Hematopoietic multipotent progenitor cell treated with erythropoietin and hydrocortisone succinate and interleukin-3 and kit ligand, for 17 days (in vitro differentiated cells): ENCODE measurements around the gene SEPTIN5.
"Not testable (repeated sequence)": the region's sequence is repeated elsewhere in the genome, so short reads cannot be mapped to it uniquely, and the experiment has no call there.

Experiments used
- DNase-seq: peaks from one replicate; pipeline ENCODE4 v3.0.0-alpha.2; 2015; ENCODE audit warnings: low spot score

The SEPTIN5 gene

DNA sequence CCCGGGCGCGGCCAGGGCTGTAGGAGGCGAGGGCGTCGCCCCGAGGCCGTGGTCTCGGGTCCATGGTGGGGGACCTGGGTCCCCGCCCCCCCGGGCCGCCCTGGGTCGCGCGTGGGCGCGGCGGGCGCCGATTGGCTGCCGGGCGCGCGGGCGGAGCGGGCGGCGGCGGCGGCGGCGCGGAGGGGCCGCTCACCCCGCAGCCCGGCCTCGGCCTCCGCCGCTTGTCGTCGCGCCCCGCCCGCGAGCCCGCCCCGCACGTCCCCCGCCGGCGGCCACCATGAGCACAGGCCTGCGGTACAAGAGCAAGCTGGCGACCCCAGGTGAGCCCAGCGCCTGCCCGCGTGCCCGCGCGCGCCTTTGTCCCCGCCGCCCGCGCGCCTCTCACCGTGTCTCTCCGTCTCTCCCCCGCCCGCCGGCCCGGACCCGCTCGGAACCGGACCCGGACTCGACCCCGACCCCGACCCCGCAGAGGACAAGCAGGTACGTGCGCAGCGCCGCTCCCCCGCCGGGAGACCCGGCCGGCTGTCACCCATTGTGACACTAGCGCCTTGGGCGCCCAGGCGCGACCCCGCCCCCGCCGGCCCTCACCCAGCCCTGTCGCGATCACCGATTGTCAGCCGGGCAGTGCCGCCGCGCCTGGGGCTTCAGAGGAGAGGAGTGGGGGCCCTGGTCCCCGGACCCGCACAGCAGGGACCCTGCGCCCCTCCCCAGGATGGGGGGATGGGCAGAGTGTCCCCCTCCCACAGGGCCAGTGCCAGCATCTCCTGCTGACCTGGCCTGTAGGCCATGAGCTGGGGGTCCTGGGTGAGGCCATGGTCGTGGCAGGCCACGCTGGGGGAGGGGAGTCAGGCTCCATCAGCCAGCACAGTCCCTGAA is at the start of gene SEPTIN5:
TSS of gene SEPTIN5 (plus strand) at position 192 of the 876 bp plus-strand sequence. CDS start at position 278, 86 bp downstream.
- DNase-seq, result no peak

DNA sequence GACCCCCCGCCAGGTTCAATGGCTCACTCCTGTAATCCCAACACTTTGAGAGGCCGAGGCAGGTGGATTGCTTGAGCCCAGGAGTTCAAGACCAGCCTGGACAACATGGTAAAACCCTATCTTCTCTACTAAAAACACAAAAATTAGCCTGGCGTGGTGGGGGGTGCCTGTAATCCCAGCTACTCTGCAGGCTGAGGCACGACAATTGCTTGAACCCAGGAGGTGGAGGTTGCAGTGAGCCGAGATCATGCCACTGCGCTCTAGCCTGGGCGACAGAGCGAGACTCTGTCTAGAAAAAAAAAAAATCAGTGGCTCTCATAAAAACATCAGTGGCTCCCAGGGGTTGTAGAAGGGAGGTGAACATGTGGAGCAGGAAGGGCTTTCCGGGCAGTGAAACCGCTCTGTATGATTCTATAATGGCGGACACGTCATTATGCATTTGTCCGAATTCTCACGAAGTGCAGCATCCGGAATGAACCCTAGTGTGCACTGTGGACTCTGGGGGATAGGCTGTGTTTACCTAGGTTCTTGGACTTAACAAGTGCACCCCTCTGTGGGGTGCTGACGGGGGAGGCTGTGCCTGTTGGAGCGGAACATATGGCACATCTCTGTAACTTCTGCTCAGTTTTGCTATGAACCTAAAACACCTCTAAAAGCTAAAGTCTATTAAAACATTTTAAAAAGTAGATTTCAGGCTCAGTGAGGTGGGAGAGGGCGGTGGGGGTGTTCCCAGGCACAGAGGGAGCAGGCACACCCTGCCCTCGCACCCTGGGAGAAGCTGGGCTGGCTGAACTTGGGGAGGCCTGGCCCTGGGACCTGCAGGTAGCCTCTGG is 49.1 kb upstream of the SEPTIN5 start:
- no peak for DNase-seq

DNA sequence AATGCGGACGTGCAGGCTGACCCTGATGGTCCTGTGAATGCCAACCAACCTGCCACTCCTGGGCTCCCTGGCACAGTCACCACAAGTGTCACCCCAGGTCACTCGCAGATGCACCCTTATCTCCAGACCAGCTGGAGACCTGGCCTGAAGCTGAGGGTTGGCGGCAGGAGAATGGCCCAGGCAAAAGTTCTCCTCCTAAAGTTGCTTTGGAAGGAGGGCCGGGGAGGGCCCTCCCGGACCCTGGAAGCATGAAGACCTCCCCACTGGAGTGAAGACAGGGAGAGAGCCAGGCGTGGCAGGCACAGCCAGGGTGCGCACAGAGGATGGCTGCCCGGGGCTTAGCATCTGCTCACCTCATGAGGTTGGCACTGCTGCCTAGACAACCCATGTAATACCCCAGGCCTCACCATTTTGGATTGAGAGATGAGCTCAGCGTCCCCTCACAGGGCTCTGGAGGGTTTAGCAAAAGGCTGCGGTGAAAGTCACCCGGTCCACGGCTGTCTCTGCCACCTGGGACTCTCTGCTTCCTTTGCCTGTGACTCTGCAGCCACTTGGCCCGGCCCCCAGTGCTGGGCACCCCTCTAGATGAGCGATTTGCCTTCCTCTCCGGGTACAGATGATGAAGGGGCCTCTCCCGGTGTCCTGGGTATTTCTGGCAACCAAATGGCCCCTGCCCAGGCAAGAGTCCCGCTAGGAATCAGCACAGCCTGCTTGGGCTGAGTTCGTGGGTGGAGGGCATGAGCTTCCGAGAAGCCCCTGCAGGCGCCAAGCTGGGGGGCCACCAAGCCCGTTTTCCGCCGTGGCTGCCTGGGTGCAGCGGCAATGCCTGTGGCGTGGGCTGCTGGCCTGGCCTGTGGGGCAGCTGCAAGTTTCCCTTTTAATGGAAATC is 48.3 kb upstream of the SEPTIN5 start:
- DNase-seq, result no peak

DNA sequence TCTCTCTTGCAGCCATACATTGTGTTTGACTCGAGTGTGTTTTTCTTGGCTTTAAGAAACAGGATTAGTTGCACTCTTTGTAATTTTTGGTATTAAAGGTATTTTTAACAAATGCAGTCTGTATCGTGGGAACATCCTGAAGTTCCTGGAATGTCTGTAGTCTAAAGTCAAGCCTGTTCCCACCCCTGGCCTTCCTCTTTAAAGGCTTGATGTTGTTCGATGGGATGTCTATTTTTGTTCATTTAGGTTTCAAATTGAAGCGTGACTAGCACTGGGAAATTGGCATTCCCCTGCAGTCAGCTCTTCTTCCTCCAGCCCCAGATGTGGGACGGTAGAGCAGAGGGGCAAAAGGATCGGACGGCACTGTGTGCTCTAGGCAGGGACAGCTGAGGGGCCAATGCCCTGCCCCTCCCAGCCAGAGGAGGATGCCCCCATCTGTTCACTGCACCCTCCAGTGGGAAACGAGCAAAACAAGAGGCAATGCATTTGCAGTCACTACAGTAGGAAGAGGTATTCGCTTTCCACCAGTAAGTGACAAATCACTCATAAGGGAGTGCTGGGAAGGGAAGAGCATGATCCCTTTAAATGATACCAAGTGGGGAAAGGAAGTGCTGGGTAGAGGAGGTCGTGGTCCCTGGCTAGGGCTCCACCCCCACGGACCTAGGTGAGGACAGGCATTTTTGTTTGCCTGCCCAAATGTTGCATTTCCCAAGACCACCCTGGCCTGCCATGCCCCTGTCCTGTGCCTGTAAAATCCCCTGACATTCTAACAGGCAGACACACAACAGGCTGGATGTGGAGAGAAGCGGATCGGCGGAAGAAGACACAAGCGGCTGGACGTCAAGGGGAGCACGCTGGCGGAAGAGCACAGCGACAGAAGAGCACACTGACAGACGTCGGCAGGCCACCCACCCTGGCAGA is 47.4 kb upstream of the SEPTIN5 start:
- DNase-seq, result no peak

DNA sequence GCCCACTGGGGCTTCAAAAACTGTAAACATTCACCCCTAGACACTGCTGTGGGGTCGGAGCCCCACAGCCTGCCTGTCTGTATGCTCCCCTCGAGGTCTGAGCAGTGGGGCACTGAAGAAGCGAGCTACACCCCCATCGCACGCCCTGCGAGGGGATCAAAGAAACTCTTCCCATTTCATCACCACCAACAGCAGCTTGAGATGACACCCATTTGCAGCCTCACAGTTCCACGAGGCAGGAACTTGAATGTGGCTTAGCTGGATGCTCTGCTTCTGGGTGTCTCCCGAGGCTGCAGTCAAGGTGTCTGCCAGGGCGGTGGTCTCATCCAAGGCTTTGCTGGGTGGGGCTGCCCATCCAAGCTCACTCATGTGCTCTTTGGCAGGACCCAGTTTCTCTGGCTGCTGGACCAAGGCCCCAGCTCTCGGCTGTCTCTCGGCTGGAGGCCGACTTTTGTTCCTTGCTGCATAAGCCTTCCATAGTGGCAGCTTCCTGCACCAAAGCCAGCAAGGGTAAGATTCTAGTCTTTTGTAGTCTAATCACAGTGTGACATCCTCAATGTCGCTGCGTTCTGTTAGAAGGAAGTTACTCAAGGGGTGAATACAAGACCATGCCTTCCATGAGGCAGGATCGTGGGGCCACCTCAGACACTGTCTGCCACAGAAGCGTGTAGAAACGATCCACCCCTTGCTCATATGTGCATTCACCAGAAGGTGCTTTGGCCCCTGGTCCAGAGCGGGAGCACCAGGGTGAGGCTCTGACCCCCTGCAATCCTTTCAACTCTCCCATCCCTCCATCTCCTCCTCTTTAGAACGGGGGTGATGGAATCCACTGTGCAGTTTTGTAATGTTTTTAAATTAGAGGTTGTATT is 46.2 kb upstream of the SEPTIN5 start:
- no peak for DNase-seq

DNA sequence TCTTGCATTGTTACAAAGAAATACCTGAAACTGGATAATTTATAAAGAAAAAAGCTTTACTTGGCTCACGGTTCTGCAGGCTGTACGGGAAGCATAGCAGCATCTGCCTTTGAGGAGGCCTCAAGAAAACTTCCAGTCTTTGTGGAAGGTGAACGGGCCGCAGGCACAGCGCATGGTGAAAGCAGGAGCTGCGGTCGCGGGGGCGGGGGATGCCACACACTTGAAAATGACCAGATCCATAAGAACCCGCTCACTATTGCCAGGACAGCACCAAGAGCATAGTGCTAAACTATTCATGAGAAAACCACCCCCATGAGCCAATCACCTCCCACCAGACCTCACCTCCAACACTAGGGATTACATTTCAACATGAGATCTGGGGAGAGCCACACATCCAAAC is 45.6 kb upstream of the SEPTIN5 start:
- DNase-seq, result no peak

DNA sequence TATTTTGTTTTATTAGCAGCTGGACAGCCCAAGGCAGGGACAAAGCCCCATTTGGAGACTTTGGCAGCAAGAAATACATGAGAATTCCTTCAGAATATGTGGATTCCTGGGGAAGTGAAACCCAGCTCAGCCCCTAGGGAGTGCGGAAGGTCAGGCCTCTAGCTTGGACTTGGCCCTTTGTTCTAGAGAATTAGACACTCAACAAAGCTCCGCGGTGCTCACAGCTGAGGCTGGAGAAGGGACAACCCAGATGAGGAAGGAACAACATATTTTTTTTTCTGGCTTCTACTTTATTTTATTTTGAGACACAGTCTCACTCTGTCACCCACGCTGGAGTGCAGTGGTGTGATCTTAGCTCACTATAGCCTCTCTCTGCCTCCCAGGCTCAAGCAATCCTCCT is 44.7 kb upstream of the SEPTIN5 start:
- DNase-seq, result no peak

DNA sequence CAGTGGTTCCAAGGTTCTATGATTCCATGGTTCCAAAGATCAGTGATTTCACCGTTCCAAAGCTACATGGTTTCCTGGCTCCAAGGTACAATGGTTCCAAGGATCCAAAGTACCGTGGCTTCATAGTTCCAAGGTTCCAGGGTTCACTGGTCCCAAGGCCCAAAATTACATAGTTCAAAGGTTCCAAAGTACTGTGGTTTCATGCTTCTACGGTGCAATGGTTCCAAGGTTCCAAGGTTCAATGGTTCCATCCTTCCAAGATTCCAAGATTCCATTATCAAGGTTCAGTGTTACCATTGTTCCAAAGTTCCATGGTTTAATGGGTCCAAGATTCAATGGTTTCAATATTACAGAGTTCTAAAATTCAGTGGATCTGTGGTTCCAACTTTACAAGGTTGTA is 43.0 kb upstream of the SEPTIN5 start:
- no peak for DNase-seq

DNA sequence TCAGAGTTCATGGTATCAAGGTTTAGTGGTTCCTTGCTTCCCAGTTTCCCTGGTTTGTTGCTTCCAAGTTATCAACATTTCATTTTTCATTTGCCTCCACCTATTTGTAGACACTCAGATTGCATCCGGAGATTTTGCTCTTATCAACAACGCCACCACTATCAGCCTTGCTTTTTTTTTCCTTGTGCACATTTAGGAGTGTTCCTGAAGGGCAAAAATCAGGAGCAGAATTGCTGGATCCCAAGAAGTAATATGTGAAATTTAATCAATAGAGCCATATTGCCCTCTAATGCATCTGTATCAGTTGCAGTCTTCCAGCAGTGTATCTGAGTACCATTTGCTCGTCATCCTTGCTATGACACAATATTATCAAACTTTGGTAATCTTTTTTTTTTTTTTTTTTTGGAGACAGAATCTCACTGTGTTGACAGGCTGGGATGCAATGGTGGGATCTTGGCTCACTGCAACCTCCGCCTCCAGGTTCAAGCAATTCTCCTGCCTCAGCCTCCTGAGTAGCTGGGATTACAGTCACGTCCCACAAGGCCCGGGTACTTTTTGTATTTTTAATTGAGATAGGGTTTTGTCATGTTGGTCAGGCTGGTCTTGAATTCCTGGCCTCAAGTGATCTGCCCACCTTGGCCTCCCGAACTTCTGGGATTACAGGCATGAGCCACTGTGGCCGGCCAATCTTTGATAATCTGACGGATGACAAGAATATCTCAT is 42.1 kb upstream of the SEPTIN5 start:
- no peak for DNase-seq

DNA sequence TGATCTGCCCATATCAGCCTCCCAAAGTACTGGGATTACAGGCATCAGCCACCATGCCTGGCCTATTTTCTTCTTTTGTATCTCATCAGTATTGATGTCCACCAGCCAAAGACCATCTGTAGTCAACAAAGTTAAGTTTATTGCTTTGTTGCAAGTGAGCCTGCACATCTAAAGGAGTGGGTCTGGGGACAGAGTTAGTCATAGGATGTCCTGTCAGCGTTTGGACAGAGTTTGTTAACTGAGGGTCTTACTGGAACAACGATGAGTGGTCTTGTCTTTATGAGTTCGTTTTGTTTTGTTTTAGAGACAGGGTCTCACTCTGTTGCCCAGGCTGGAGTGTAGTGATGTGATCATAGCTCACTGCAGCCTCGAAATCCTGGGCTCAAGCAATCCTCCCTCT is 40.6 kb upstream of the SEPTIN5 start:
- no peak for DNase-seq

DNA sequence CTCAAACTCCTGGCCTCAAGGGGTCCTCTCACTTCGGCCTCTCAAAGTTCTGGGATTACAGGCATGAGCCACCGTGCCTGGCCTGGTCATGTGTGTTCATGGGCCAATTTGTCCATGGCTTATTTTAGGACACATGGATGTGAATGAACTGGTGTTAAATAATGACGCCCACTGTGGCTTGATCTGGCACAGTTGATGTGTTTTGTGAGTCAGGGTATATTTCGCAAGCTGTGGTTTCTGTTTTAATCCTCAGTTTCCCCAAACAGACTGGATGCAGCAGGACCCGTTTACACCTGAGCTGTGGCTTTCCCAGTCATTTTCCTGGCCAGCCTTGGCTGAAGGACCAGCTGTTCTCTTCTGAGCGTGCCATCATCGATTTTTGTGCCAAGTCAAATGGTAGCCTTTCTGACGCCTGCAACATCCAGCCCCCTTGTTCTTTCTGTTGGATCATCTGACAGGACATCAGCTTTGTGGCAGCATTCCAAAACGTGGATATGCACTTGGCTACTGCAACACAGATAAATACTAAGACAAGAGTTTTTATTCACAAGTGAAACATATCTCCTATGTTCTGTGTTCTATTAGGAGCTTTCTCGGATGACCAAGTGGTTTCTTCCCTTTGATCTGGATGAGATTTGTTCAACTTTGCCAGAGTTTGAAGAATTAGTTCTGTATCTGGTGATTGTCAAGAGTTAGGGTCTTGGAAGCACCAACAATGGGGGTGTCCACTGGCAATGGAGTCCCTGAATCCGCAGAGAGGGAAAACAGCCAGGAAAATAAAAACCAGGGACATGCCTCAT is 40.0 kb upstream of the SEPTIN5 start:
- DNase-seq, result no peak

DNA sequence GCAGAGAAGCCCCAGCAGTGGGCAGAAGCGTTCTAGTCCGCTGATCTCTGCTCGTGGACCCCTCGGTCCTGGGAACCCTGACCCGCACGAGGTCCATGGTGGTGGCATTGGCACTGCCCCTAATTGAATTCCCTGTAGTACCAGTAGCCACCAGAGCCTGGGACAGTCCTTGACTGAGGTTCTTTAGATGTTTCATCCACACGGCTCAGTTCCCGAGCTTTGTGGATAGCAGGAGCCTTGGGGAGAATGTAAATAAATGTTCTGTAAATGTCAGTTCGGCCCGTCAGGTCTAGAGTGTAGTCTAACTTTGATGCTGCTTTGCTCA is 39.4 kb upstream of the SEPTIN5 start:
- no peak for DNase-seq

DNA sequence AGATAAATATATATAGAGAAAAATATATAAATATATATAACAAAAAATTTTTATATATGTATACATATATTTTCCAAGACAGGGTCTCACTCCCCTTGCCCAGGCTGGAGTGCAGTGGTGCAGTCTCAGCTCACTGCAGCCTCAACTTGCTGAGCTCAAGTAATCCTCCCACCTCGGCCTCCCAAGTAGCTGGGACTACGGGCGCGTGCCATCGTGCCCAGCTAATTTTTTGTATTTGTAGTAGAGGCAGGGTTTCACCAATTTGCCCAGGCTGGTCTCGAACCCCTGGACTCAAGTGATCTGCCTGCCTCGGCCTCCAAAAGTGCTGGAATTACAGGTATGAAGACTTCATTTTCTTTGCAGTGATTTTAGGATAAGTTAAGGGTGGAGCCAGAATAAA is 38.9 kb upstream of the SEPTIN5 start:
- DNase-seq, result no peak

DNA sequence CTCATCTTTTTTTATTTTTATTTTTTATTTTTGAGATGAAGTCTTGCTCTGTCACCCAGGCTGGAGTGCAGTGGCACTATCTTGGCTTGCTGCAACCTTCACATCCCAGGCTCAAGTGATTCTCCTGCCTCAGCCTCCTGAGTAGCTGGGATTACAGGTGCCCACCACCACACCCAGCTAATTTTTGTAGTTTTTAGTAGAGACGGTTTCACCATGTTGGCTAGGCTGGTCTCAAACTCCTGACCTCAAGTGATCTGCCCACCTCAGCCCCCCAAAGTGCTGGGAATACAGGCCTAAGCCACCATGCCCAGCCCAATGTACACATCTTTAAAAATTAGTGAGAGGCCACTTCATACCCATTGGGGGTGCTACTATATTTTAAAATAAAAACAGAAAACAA is 37.9 kb upstream of the SEPTIN5 start:
- not testable (repeated sequence) for DNase-seq

DNA sequence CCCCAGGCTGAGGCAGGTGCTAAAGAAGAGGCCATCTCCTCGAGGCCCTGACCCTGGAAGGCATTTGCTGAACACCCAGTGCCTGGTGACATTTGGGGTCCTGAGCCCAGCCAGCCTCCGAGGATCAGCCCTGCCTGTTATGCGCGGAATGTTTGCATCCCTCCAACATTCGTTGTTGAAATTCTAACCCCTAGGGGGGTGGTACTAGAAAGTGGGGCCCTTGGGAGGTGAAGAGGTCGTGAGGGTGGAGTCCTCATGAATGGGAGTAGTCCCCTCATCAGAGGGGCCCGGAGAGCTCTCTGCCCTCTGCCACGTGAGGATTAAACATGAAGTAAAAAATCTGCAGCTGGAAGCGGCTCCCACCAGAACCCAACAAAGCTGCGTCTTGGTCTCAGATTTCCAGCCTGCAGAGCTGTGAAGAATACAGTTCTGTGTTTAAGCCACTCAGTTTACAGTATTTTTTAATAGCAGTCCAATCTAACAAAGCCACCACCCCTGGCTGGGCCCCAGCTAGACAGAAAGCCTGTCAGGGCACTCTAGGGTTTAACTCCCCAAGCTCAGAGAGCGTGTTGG is 35.3 kb upstream of the SEPTIN5 start:
- DNase-seq, result no peak

DNA sequence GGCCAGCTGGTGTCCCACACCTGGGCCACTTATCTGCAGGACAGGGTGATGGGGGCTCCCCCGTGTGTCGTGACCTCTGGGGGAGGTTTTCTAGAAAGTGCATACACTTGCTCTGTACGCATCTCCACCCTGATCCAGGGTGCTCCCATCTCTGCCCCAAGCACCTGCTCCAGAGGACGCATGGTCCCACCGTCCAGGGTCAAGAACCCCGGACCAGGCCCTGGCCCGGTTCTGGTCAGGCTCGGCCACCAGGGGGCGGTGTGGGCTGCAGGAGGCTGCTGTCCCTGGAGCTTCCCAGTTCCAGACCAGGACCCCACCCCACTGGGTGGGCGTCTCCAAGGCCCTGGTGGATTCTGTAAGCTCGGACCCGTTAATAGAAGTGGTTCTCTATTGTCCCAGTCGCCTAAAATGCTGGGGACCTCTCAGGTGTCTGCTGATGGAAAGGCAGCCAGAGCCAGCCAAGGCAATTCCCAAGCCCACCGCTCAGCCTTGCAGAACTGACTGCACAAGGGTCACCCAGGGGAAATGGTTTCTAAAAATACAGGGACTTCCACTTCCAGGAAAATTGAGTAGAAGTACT is 34.7 kb upstream of the SEPTIN5 start:
- DNase-seq, result peak; percentile 41

DNA sequence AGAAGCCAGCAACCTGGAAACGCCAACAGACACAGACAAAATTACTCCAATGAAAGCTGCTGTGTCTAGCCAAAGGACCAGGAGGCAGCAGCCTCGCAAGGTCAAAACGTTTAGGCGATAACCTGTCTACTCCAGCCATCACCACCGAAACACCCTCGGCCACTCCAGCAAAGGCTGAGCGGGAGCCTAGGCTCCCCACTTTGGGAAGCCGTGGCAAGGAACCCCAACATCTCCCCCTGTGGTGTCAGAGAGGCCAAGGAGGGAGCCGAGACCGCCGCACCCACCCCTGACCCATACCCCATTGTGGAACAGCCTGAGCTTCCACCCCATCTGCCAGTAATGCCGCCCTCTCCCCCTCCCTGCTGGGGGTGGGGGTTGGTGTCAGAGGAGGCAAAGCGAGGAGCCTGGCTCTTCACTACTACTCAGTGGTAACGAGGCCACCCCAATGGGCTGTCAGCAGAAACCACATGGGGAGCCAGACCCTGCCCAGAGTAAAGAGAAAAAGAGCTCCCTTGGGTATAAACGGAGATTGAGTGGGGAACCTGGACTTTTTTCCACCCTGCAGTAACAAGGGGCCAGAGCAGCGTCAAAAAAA is 33.9 kb upstream of the SEPTIN5 start:
- no peak for DNase-seq
